Colonic mucosa (tissue), 4 donors: ENCODE data around the gene DSN1. TPM values are rescaled to one million over a fixed set of nuclear protein-coding genes. Genes with fewer than 3 reads are reported as not detected.

Experiments used
- DNase-seq: peaks from one replicate; pipeline ENCODE4 v3.0.0-alpha.2; 2020
- H3K27ac ChIP-seq: fragments of 200-600 bp; one replicate; pipeline ENCODE4 v1.8.0; 2021
- H3K27me3 ChIP-seq: fragments of 200-600 bp; one replicate; pipeline ENCODE4 v1.8.0; 2021
- H3K36me3 ChIP-seq: fragments of 200-600 bp; one replicate; pipeline ENCODE4 v1.8.0; 2021
- H3K4me1 ChIP-seq: fragments of 200-600 bp; one replicate; pipeline ENCODE4 v1.8.0; 2021; ENCODE audit warnings: mild to moderate bottlenecking
- H3K4me3 ChIP-seq: fragments of 200-600 bp; one replicate; pipeline ENCODE4 v1.8.0; 2021
- H3K9ac ChIP-seq, 2 donors: one replicate each; pipeline ENCODE4 v1.7.0; 2013; ENCODE audit warnings: control low read depth in 2 of 2, low read depth in 2 of 2, low read length in 2 of 2
- H3K9me3 ChIP-seq: fragments of 200-600 bp; one replicate; pipeline ENCODE4 v1.8.0; 2021
- intact Hi-C: fragments of 100-400 bp; cut with DNase I; formaldehyde crosslinking; loops from one replicate; pipeline ENCODE4 v1.14.1; 2022
- total RNA-seq, 2 donors: library from RNA; stranded (reverse); fragmentation: NEBNext Ultra II Directional in 1 of 2; extraction: Animal tissue kit (Norgen Biotek cat#: 25700) in 1 of 2; gene quantifications; one replicate each; pipeline ENCODE4 v1.2.1, GENCODE V29; 2021
- TF ChIP-seq, protein P1 (sequence below): fragments of 200-600 bp; IDR thresholded peaks from one replicate; pipeline ENCODE4 v1.8.0; 2022; ENCODE audit warnings: antibody characterized with exemption, mild to moderate bottlenecking
- donor health status: healthy.
- donor health status: DM: no; HTN: no; CAD: no.
- donor health status: DM: no; HTN: no; CAD: no.

DSN1 gene
- total RNA-seq, 2 donors from 2014 or later: 10.9 to 24.2 TPM

DNA sequence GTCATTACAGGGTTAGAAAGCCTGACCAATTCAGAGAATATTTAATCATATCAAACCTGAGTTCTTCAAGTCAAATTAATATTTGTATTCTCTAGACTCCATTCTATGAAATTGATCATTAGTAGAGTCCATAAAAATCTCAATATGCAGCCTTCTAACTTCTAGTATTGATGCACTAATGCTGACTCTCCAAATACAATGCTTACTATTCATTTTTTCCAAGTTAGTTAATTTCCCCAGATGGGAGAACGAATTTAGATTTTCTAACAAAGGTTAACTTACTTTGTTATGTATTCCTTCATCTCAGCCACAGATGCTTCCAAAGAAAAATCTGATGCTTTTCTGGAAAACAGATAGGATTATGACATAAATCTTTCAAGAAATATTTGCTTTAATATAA, 15.3 kb downstream of the DSN1 start:
- DNase-seq: no peak
- no peak overlapping the region for H3K9ac ChIP-seq
- no peaks in the 10 kb centered on the region for H3K4me1 ChIP-seq
- no peak overlapping the region for H3K4me3 ChIP-seq
- H3K27ac ChIP-seq: no peak overlapping the region
- no peaks in the 10 kb centered on the region for H3K36me3 ChIP-seq
- intact Hi-C loops: no loop called here
- H3K27me3 ChIP-seq: no peaks in the 10 kb centered on the region
- TF ChIP-seq, protein P1, sequence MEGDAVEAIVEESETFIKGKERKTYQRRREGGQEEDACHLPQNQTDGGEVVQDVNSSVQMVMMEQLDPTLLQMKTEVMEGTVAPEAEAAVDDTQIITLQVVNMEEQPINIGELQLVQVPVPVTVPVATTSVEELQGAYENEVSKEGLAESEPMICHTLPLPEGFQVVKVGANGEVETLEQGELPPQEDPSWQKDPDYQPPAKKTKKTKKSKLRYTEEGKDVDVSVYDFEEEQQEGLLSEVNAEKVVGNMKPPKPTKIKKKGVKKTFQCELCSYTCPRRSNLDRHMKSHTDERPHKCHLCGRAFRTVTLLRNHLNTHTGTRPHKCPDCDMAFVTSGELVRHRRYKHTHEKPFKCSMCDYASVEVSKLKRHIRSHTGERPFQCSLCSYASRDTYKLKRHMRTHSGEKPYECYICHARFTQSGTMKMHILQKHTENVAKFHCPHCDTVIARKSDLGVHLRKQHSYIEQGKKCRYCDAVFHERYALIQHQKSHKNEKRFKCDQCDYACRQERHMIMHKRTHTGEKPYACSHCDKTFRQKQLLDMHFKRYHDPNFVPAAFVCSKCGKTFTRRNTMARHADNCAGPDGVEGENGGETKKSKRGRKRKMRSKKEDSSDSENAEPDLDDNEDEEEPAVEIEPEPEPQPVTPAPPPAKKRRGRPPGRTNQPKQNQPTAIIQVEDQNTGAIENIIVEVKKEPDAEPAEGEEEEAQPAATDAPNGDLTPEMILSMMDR: no peak
- H3K9me3 ChIP-seq: no peaks in the 10 kb centered on the region

DNA sequence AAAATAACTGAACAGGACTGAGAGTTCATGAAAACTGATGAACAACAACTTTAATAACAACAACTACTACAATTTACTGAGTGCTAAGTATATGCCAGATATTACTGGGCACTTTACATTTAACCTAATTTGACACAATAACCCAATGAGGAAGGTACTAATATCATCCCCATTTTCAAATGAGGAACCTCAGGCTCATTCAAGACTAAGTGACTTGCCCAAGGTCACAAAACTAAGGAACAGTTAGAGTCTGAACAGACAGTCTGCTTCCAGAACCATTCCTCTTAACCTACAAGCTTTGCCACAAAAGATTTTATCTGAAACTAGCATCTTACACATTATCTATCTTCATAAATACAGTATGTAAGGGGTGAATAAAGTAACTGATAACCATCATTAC, 17.1 kb downstream of the DSN1 start:
- TF ChIP-seq, protein P1: no peak
- H3K4me3 ChIP-seq: no peak overlapping the region
- H3K36me3 ChIP-seq: no peaks in the 10 kb centered on the region

DNA sequence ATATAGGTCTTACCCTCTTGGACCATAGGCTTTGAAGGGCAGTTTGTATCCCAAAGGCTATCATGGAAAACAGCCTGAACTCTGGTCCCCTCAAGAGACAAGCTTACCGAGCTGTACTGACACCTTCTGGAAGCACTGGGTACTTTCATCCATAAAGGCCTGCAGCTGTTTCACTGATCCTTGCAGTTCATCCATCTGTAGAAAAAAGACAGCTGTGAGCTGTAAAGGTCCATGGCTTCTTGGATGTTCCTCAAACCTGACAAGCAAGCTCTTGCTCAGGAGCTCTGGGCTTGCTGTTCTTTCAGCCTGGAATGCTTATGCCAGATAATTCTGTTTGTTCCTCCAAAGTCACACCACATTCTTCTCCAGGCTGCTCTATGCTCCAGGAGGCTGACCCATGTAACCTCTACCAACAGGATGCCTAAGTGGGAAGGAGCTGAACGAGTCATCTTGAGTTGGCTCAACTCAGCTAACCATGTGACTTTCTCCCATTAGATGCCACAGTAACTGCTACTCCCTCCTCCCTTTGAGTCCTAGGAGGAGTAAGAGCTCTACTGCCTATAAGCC, 18.8 kb downstream of the DSN1 start:
- peak; percentile 48 for DNase-seq
- H3K27ac ChIP-seq: no peak overlapping the region

More for the DNA sequence above, 17.1 kb downstream of the DSN1 start:
- H3K9ac ChIP-seq: no peak overlapping the region
- H3K9me3 ChIP-seq: no peaks in the 10 kb centered on the region
- H3K4me1 ChIP-seq: no peaks in the 10 kb centered on the region
- intact Hi-C loops: no loop called here
- no peak for DNase-seq
- H3K27ac ChIP-seq: no peak overlapping the region
- no peaks in the 10 kb centered on the region for H3K27me3 ChIP-seq

DNA sequence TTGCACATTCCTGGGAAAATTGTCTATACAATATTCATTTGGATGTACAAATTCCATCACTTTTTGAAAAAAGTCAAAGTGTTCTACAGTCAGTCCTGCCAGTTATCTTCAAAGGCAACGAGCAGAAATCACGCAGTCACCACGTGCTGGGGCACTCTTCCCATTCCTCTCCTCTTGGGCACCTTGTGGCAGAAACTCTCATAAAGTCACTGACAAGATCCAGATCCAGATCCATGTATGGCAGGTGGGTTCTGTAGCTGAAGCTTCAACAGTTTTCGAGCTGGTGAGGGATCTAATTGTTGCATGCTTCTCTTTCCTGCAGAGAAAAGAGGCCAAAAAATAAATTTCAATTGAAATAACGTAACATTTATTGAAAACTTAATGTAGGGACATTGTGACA, 21.0 kb downstream of the DSN1 start:
- Histone ChIP-seq H3K9me3 (no peaks in the 10 kb centered on the region), H3K4me1 (no peaks in the 10 kb centered on the region), H3K9ac (no peak overlapping the region), H3K27me3 (no peaks in the 10 kb centered on the region), H3K36me3 (no peaks in the 10 kb centered on the region), H3K4me3 (no peak overlapping the region), H3K27ac (no peak overlapping the region)
- intact Hi-C loops: no loop called here
- TF ChIP-seq, protein P1: no peak
- no peak for DNase-seq

More for the DNA sequence above, 18.8 kb downstream of the DSN1 start:
- Histone ChIP-seq H3K4me3 (no peak overlapping the region), H3K9ac (no peak overlapping the region), H3K27me3 (no peaks in the 10 kb centered on the region), H3K36me3 (no peaks in the 10 kb centered on the region), H3K4me1 (no peaks in the 10 kb centered on the region), H3K9me3 (no peaks in the 10 kb centered on the region)
- TF ChIP-seq, protein P1: peak; percentile 62
- intact Hi-C loops: no loop called here

DNA sequence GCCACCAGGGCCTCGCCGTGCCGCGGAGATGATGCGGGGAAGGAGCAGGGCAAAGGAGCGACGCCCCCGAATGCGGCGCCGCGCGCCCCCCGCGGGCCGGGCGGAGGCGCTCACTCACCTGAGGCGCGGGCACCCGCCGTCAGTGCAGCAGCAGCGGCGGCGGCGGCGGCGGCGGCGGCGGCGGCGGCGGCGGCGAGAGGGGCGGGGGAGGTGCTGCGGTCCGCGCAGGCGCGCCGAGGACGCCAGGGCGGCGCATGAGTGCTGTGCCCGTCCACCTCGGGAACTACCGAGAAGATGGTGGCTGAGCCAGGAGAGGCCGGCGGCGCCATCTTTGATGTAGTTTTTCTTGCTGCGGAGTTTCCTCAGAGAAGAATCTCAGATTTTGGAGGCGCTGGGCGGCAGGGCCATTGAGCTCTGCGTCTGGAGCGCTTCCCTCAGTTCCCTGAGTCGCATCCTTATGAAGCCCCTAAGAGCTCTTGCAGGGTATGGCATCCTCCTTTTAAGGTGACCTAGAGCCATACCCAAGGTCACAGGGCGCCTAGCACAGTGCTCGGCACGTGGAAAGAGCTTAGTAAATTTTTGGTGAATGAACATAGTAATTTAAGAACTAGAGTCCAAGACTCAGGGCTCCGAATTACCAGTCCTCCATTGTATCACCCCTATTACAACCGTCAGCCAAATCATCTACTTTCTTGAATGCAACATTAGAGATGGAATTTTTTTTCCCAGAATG, 27.5 kb downstream of the DSN1 start, which contains the start of gene NDRG3:
TSS of gene NDRG3 (minus strand) at position 164 of the 733 bp plus-strand sequence. CDS start 24,355 bp downstream, outside the sequence.
- H3K27me3 ChIP-seq: no peaks in the 10 kb centered on the region
- peak; percentile 92 for DNase-seq
- peak within 1 kb of the TSS; percentile 95 for H3K4me3 ChIP-seq
- no peaks in the 10 kb centered on the region for H3K9me3 ChIP-seq
- H3K9ac ChIP-seq: peak within 1 kb of the TSS; percentile 71 to 89
- H3K4me1 ChIP-seq: peaks cover 5% of the 10 kb centered on the region
- no peaks in the 10 kb centered on the region for H3K36me3 ChIP-seq
- intact Hi-C loops: no loop called here
- TF ChIP-seq, protein P1: no peak
- H3K27ac ChIP-seq: peak within 1 kb of the TSS; percentile 4
